HG03280 (cell line): Measurements from ENCODE around the gene CD302.
"Not testable (repeated sequence)": the region's sequence is repeated elsewhere in the genome, so short reads cannot be mapped to it uniquely, and the experiment has no call there.

ENCODE experiments used
- ATAC-seq: cut with Tn5 transposase; IDR thresholded peaks from one replicate; pipeline ENCODE4 v1.9.1; 2021; ENCODE audit warnings: mild to moderate bottlenecking, moderate library complexity; ENCODE audit not compliant: unreplicated experiment

The CD302 gene

GRCh38 chr2:159755788-159756187 lies 42.2 kb downstream of the CD302 start:
- no peak for ATAC-seq

GRCh38 chr2:159755014-159755413 lies 43.0 kb downstream of the CD302 start:
- no peak for ATAC-seq

GRCh38 chr2:159753797-159754196 lies 44.2 kb downstream of the CD302 start:
- no peak for ATAC-seq

- no peak for ATAC-seq
Measured at GRCh38 chr2:159750873-159751272, 47.1 kb downstream of the CD302 start.

- ATAC-seq, result no peak
Measured at GRCh38 chr2:159748089-159748488, 49.9 kb downstream of the CD302 start.

- not testable (repeated sequence) for ATAC-seq
Measured at GRCh38 chr2:159745237-159745636, 52.8 kb downstream of the CD302 start.

- ATAC-seq, result no peak
Measured at GRCh38 chr2:159744363-159744762, 53.6 kb downstream of the CD302 start.

- no peak for ATAC-seq
Measured at GRCh38 chr2:159742846-159743245, 55.2 kb downstream of the CD302 start.

GRCh38 chr2:159738509-159739390 lies 59.3 kb downstream of the CD302 start:
- ATAC-seq, result no peak

GRCh38 chr2:159737917-159738296 lies 60.1 kb downstream of the CD302 start:
- no peak for ATAC-seq

GRCh38 chr2:159737292-159737916 lies 60.6 kb downstream of the CD302 start:
- ATAC-seq, result no peak

GRCh38 chr2:159736048-159736447 lies 62.0 kb downstream of the CD302 start:
- ATAC-seq, result no peak

GRCh38 chr2:159735648-159736047 lies 62.4 kb downstream of the CD302 start:
- no peak for ATAC-seq

GRCh38 chr2:159728629-159729028 lies 69.4 kb downstream of the CD302 start:
- ATAC-seq, result no peak

GRCh38 chr2:159725713-159726112 lies 72.3 kb downstream of the CD302 start:
- no peak for ATAC-seq

GRCh38 chr2:159724795-159725572 lies 73.0 kb downstream of the CD302 start:
- not testable (repeated sequence) for ATAC-seq

GRCh38 chr2:159722580-159722979 lies 75.4 kb downstream of the CD302 start:
- no peak for ATAC-seq

GRCh38 chr2:159720676-159721075 lies 77.3 kb downstream of the CD302 start:
- ATAC-seq, result no peak
